Sigmoid colon (tissue), 4 donors: ENCODE data around the gene ZRANB3.

ENCODE experiments used
- EP300 ChIP-seq, 4 donors: sonication (generic); formaldehyde crosslinking; IDR thresholded peaks; one replicate each; pipeline ENCODE4 v1.6.1; 2017; ENCODE audit warnings: antibody characterized with exemption in 4 of 4
- POLR2A ChIP-seq, 2 donors: fragments of 450-650 bp; IDR thresholded peaks; one replicate each; pipeline ENCODE4 v1.6.1; 2016; ENCODE audit warnings: antibody characterized with exemption in 2 of 2, mild to moderate bottlenecking in 2 of 2, moderate library complexity in 2 of 2
- POLR2AphosphoS5 ChIP-seq, 4 donors: sonication (generic); formaldehyde crosslinking; IDR thresholded peaks; one replicate each; pipeline ENCODE4 v1.6.1; 2017; ENCODE audit warnings: antibody characterized with exemption in 4 of 4
- TF ChIP-seq, protein P1 (sequence below), 4 experiments: fragments of 450-650 bp in 3 of 4; fragments of 200-600 bp in 1 of 4; IDR thresholded peaks; one replicate each; pipeline ENCODE4 v1.5.1; 2016 to 2019; ENCODE audit warnings: antibody characterized with exemption in 4 of 4, mild to moderate bottlenecking in 3 of 4, moderate library complexity in 2 of 4

DNA sequence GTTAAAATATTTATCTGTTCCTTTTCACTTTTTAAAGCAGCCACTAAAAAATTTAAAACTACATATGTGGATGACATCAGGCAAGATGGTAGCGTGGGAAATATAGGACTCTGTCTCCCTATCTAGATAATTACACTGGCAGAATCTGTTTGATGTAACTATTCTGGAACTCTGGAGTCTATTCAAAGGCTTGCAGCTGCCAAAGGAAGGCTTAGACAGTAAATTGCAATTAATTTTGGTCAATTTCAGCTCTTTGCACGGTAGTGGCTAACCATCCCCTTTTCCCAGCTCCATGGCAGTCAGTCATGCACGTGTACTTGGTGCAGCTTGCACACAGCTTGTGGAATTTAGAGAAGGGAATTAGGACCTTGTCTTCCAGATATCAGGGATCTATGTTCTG, 343.7 kb downstream of the ZRANB3 start:
- TF ChIP-seq EP300 (IDR thresholded peaks at IDR 0.05) (no peak), POLR2A (IDR thresholded peaks at IDR 0.05) (no peak), POLR2AphosphoS5 (IDR thresholded peaks at IDR 0.05) (no peak)
- TF ChIP-seq, protein P1, sequence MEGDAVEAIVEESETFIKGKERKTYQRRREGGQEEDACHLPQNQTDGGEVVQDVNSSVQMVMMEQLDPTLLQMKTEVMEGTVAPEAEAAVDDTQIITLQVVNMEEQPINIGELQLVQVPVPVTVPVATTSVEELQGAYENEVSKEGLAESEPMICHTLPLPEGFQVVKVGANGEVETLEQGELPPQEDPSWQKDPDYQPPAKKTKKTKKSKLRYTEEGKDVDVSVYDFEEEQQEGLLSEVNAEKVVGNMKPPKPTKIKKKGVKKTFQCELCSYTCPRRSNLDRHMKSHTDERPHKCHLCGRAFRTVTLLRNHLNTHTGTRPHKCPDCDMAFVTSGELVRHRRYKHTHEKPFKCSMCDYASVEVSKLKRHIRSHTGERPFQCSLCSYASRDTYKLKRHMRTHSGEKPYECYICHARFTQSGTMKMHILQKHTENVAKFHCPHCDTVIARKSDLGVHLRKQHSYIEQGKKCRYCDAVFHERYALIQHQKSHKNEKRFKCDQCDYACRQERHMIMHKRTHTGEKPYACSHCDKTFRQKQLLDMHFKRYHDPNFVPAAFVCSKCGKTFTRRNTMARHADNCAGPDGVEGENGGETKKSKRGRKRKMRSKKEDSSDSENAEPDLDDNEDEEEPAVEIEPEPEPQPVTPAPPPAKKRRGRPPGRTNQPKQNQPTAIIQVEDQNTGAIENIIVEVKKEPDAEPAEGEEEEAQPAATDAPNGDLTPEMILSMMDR (IDR thresholded peaks at IDR 0.05): no peak
